Measurements from ENCODE around the gene OCEL1.
A peak's percentile ranks its signal among the peaks of the same experiment; 100 is the strongest.

Gene OCEL1

DNA sequence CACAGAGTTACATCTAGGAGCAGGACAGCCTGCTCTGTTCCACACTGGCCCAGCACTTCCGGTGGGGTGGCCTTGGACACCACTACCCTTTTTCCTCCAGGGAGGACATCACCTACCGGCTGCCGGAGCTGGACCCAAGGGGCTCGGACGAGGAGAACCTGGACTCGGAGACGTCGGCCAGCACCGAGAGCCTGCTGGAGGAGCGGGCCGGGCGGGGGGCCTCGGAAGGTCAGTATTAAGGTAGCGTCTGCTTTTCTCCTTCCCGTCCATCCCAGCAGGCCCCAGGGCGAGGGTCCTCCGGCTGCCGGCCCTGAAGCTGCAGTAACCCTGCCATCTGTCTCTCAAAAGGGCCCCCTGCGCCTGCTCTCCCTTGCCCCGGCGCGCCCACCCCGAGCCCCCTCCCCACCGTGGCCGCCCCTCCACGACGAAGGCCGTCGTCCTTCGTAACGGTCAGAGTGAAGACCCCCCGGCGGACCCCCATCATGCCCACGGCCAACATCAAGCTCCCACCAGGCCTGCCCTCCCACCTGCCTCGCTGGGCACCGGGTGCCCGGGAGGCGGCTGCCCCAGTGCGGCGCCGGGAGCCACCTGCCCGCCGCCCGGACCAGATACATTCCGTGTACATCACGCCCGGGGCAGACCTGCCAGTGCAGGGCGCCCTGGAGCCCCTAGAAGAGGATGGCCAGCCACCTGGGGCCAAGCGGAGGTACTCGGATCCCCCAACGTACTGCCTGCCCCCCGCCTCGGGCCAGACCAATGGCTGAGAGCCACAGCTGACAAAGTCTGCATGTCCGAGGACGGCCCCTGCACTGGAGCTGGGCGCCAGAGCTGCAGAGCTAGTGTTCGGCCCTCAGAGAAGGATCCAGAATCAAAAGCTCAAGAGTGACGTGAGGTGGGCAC, 14.2 kb upstream of the OCEL1 start:
- no peak for DNase-seq

- no peak for DNase-seq
Measured at GRCh38 chr19:17213334-17213733, 12.7 kb upstream of the OCEL1 start.

- no peak for DNase-seq
Measured at GRCh38 chr19:17214508-17215126, 11.4 kb upstream of the OCEL1 start.

GRCh38 chr19:17215127-17215971, 10.7 kb upstream of the OCEL1 start, which contains the start of gene USE1:
Gene USE1 (plus strand): TSS chr19:17215357. CDS start chr19:17215406, 49 bp downstream.
- peak; percentile 92 for DNase-seq

DNA sequence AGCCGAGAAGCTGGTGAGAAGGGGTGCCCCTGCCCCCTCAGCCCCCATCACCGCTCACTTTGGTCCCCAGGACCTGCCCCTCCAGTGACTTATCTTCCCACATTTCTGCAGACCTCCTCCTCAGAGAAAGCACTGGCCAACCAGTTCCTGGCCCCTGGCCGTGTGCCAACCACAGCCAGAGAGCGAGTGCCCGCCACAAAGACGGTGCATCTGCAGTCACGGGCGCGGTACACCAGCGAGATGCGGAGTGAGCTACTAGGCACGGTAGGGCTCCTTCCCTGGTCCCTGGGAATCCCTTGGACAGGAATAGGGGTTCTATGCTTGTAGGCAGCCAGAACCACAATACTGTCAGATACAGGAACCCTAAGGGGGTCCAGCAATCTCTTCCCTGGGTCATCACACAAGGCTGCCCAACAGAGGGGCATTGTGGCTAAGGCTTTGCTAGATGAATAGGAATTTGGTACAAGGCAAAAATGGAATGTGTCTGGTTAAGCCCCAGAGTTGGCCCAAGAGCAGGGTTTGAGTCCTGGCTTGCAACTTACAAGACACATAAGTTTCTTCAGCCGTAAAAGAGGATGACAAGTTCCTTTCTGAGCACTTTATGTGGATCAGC, 9.9 kb upstream of the OCEL1 start:
- no peak for DNase-seq

DNA sequence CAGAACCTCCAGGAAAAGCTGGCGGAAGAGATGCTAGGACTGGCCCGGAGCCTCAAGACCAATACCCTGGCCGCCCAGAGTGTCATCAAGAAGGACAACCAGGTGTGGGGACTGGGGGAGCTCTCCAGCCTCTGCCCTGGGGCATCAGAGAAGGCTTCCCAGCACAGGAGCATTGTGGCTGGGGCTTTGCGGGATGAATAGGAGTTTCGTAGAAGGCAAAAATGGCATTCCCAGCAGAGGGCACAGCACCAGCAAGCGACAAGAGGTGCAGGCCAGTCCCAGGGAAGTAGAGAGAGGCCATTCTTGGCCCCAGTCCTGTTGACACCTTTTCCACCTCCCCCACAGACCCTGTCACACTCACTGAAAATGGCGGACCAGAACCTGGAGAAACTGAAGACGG, 6.7 kb upstream of the OCEL1 start:
- no peak for DNase-seq

GRCh38 chr19:17220207-17220758, 5.7 kb upstream of the OCEL1 start:
- peak; percentile 53 for DNase-seq

DNA sequence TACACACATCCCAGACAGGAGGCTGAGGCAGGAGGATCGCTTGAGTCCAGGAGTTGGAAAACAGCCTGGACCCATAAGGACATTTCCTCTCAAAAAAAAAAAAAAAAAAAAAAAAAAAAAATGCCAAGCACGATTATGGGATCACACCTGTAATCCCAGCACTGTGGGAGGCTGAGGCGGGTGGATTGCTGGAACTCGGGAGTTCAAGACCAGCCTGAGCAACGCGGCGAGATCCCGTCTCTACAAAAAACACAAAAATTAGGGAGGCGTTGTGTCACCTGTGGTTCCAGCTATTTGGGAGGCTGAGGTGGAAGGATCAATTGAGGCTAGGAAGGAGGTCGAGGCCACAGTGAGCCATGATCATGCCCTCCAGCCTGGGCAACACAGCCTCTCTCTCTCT, 973 bp upstream of the OCEL1 start:
- DNase-seq = no peak

DNA sequence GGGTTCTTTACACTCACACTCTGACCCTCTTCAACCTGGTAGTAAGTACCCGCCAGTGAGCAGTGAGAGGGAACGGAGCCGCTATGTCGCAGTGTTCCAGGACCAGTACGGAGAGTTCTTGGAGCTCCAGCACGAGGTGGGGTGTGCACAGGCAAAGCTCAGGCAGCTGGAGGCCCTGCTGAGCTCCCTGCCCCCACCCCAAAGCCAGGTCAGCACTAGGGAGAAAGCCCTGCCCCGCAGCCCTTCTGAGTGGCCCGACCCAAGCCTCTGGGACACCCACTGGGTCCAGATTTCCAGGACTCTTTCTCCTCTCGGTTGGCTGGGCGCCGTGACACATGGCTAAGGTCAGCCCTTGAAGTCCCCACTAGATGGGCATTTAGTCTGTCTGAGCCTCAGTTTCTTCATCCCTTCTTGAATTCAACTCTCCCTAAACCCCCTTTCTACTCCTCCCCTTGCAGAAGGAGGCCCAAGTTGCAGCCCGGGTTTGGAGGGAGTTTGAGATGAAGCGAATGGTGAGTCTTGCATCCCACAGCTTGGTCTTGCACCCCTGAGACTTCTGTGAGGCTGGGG, 1.9 kb downstream of the OCEL1 start:
- no peak for DNase-seq

GRCh38 chr19:17229890-17230289, 3.9 kb downstream of the OCEL1 start:
- DNase-seq = no peak

- DNase-seq = no peak
Measured at GRCh38 chr19:17232258-17232657, 6.2 kb downstream of the OCEL1 start.

- peak; percentile 46 for DNase-seq
Measured at GRCh38 chr19:17234911-17235299, 8.9 kb downstream of the OCEL1 start.

DNA sequence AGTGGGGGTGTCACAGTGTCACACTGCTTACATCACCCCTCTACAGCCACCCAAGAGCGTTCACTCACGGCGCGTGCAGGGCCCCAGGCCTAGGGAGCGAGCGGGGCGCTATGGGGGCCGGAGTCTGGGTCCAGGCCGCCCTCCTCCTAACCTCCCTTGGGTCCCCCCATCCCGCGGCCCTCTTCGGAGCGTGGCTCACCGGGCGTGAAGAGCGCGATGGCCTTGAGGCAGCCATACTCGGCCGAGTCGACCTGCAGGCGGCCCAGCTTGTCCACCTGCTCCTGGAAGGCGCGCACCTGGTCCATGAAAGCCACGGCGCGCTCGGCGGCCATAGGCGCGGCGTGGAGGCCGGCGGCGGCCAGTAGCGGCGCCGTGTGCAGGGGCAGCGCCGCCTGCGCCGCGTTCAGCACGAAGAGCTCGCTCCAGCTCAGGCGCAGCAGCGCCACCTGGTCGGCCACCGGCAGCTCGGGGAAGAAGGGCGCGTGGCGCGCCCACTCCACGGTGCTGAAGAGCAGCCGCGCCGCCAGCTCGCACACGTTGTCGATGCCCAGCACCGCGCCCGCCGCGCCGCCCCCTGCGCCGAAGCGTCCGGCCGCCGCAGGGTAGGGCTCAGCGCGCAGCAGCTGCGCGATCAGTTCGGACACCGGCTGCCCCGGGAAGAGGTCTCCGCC, 9.4 kb downstream of the OCEL1 start:
- peak; percentile 70 for DNase-seq

DNA sequence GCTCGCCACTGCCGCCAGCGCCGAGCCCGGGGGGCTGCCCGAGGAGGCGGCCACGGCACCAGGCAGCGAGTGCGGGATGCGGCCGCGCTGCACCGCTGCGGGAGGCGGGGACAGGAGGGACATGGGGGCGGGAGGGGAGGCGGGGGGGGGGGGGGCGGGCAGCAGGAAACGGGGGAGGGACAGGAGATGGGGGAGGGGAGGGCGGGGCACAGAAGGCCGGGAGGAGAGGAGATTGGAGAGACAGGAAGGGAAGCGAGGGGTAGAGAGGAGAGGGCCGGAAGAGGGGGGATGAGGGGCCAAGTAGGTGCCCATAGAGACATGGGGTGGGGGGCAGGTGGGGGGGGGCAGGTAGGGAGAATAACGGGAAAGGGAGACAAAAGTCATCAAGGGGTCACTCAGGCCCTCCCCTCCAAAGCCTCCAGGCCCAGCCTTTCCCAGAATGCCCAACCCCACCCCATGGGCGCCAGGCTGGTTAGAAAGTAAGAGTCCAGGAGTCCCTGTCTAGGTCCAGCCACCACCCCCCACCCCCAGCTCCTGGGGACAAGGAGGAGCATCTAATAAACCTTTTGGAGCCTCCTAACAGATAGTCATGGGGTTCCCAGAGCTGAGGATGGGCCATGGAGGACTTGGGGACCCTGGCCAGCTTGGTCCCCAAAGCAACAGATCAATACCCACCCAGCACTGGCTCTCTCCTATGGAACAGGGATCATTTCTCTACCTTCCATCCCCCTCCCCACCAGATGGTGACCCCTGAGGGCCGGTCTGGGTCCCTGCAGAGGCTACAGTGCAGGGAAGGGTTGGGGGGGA, 10.1 kb downstream of the OCEL1 start:
- no peak for DNase-seq

- no peak for DNase-seq
Measured at GRCh38 chr19:17236811-17237543, 11.0 kb downstream of the OCEL1 start.

DNA sequence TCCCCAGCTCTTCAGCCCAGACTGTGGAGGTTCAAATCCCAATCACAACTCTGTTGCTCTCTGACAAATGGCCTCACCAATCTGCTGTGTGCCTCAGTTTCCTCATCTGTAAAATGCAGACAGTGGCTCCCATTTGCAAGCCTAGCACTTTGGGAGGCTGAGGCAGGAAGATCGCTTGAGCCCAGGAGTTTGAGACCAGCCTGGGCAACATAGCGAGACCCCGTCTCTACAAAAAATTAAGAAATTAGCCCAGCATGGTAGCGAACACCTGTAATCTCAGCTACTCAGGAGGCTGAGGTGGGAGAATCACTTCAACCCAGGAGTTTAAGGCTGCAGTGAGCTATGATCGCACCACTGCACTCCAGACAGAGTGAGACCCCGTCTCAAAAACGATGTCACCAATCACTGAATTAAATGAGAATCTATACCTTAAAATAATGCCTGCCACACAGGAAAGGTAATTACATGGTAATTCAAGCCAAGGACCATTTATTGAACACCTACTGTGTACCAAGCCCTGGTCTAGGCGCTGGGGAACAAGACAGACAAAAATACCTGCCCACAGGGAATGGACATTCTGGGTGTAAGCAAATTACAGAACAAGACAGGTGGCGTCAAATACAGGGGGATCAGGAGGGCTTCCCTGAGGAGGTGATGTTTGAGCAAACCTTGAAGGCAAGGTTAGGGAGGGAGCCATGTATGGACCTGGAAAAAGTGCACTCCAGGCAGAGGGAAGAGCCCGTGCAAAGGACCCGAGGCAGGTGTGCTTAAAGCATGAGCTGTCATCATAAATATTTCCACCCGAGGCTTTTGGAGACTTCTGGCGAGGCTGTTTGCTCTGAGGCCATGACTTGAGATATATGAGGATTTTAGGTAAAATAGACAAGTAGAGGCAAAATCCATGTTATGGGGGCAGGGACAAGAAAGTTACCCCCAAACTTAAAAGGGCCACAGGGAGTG, 12.0 kb downstream of the OCEL1 start:
- DNase-seq = no peak

GRCh38 chr19:17240062-17240752, 14.2 kb downstream of the OCEL1 start:
- no peak for DNase-seq

DNA sequence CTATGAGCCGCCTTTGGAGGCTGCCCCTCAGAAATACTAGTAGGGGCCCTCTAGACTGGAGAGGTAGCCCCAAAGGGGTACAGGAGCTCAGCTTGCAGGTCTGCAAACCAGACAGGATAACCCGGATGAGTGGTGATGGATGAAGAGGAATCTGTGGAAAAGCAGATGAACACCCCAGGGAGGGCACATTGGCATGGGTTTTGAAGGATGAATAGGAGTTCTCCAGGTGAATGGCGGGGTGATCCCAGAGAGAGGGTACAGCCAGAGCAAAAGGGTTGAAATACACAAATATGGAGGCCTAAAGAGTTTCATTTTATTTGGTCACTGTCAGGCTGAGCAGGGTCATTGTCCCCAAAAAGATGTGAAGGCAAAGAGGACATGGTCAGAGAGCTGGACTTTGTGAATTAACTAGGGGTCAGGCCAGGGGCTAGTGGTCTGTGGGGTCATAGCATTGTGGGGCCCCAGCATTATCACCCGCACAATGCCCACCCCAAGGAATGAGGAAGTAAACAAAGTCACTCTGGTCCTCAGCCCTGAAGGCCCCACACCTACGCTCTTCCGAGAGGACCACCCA, 14.9 kb downstream of the OCEL1 start:
- DNase-seq = no peak
